HFF-Myc (cell line): ENCODE data around the gene C4BPA.

Experiments used
- DNase-seq: peaks from one replicate; pipeline ENCODE4 v3.0.0-alpha.2; 2011; ENCODE audit warnings: low read depth; ENCODE audit errors: extremely low read depth
- H3K4me3 ChIP-seq: replicated peaks from 2 replicates; pipeline ENCODE4 v1.5.1; 2011; ENCODE audit warnings: low read depth, mild to moderate bottlenecking, control low read depth, low read length
- TF ChIP-seq, protein P1 (sequence below): IDR thresholded peaks from 2 replicates; pipeline ENCODE4 v1.5.1; 2012; ENCODE audit warnings: mild to moderate bottlenecking, low read depth, low read length, control low read depth; ENCODE audit errors: missing control alignments

C4BPA gene

DNA sequence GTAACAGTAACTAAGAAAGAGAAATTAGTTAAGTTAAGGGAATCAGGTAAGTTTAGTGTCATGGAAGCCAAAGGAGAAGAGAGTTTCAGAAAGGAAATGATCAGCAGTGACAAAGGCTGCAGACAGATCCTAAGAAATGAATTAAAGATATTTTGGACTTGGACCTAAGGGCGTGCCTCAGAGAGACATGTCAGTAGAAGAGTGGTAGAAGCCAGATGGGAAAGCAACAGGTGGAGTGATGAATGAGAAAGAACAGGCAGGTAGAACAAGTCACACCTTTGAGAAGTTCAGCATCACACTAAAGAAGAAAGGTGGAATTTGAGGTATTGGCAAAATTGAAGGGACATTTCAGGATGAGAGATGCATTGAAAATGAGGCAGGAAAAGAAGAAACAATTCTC is 1.4 kb upstream of the C4BPA start:
- TF ChIP-seq, protein P1, sequence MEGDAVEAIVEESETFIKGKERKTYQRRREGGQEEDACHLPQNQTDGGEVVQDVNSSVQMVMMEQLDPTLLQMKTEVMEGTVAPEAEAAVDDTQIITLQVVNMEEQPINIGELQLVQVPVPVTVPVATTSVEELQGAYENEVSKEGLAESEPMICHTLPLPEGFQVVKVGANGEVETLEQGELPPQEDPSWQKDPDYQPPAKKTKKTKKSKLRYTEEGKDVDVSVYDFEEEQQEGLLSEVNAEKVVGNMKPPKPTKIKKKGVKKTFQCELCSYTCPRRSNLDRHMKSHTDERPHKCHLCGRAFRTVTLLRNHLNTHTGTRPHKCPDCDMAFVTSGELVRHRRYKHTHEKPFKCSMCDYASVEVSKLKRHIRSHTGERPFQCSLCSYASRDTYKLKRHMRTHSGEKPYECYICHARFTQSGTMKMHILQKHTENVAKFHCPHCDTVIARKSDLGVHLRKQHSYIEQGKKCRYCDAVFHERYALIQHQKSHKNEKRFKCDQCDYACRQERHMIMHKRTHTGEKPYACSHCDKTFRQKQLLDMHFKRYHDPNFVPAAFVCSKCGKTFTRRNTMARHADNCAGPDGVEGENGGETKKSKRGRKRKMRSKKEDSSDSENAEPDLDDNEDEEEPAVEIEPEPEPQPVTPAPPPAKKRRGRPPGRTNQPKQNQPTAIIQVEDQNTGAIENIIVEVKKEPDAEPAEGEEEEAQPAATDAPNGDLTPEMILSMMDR = no peak
- no peak for DNase-seq
- no peak overlapping the region for H3K4me3 ChIP-seq

DNA sequence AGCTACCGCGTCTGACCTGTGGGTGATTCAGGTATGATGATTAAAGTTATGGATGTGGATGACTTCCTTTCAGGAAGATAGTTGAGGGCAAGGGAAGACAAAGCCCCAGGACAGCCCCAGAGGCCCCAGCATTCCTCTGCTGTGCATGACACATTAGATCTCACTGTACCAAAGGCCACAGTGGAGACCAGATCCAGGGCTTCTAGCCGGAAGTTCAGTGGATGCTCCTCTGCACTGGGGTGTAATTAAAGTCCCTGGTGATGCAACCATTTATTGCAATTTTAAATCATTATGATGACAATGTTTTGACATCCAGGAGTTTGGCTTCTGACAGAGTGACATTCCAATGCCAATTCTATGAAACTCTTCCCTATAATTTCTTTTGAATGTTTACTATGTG is 5.0 kb downstream of the C4BPA start:
- no peak for DNase-seq
- H3K4me3 ChIP-seq = no peak overlapping the region
- TF ChIP-seq, protein P1 = no peak

DNA sequence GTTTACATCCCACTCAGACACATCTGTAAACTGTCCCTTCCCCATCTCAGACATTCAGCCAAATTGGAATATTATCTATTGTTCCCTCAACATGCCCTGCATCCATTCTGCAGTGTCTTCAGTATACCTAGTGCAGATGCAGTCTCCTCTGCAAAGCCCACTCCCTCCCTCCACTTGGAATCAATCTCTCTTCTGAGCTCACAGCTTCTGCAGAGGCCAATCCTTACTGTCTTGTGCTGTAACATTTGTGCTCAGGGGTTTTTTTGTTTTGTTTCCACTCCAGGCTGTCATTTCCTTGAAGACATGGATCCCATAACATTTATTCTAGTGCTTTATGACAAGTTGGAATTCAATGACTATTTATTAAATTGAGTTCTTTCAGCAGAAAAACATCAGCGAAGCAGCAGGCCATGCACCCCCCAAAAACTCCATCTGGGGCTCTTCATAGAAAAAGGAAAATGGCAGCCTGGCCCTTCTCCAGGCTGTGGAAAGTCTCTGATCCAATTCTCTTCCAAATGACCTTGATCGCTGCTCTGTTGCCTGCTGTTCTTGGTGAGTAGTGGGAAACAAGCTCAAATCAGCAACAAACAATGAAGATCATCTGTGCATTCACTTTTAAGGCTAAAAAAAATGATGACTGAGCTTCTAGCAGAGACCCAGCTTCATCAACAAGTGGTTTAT is 8.7 kb downstream of the C4BPA start:
- TF ChIP-seq, protein P1 = no peak
- no peak for DNase-seq
- no peak overlapping the region for H3K4me3 ChIP-seq

DNA sequence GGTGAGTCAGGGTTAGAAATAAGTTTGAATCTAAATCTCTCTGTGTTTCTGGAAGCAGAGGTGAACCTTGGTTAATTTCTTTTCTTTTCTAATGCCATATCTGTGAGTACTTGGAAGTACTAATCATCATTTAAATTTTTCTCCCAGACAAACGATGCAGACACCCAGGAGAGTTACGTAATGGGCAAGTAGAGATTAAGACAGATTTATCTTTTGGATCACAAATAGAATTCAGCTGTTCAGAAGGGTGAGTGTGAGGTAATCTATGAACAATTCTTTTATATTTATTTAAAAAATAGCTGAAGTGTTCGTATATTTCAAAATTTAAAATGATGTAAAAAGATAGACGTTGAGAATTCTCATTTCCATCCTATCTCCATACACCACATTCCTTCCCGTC is 11.2 kb downstream of the C4BPA start:
- TF ChIP-seq, protein P1 = no peak
- no peak overlapping the region for H3K4me3 ChIP-seq
- no peak for DNase-seq

DNA sequence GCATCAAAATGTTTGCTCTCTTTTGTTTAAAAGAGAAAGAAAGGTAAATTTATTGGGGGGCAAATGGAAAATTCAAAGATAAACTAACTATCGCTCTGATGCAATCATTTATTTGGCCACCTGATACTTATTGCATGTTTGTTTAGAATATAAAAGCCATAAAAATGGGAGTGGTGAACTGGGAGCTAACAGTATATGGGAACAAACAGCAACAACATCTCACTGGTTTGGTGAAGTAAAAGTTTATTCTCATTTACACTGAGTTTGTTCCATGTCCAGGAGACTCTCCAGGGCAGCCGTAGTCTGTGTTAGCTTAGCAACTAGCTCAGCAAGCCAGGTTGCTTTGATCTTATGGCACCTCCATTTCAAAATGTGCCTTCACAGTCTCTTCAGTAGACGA is 20.4 kb downstream of the C4BPA start:
- no peak overlapping the region for H3K4me3 ChIP-seq
- no peak for DNase-seq
- TF ChIP-seq, protein P1 = no peak

DNA sequence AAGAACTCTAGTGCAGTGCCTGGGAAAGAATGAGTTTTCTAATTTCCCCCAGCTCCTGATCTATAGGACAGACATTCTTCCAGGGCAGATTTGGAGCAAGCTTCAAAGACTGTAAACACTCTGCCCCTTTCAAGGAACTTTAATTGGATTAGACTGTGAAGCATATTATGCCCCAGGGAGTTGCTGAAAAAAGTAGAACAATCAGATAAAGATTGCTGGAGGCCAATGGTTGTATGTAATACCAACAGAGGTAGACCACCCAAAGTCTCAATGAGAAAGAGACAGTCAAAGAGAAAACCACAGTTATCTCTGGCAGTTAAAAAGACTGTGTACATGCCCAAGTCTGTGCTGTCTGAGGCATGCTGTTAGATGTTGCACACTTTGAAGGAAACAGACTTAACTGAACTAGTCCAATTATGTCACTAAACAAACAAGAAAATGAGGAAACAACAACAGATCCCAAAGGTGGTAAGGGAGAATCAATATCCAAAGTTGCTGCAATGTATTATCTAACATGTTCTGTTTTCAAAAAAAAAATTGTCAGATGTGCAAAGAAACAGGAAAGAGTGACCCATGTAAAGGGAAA is 24.4 kb downstream of the C4BPA start:
- DNase-seq = no peak
- TF ChIP-seq, protein P1 = no peak
- H3K4me3 ChIP-seq = no peak overlapping the region
